ENCODE results near the gene APOL6. TPM values are rescaled to one million over a fixed set of nuclear protein-coding genes. Genes with fewer than 3 reads are reported as not detected.

APOL6 gene
- total and polyA plus RNA-seq, 2 donors (not counting 3 experiments of a cell fraction or from before 2014, with no cell fraction given) = 0.33 to 3.0 TPM

GRCh38 chr22:35628732-35629131 lies 19.5 kb upstream of the APOL6 start:
- Histone ChIP-seq H3K4me1 (ENCODE audit: control insufficient read depth, extremely low read depth, insufficient read depth, low read length) (peaks cover 8% of the 10 kb centered on the region), H2AFZ (ENCODE audit: low read depth, low read length) (no peak overlapping the region), H3K27me3 (ENCODE audit: control insufficient read depth in 2 of 2, insufficient read depth in 2 of 2, low read length in 2 of 2) (no peaks in the 10 kb centered on the region), H4K20me1 (replicated peaks; ENCODE audit: control insufficient read depth, extremely low read depth, insufficient read depth, low read length) (no peaks in the 10 kb centered on the region), H3K27ac (ENCODE audit: insufficient read depth, low read depth, low read length) (no peak overlapping the region), H3K4me3 (replicated peaks in 1 of 3; ENCODE audit: insufficient read depth in 1 of 3, low read depth in 1 of 3, low read length in 3 of 3) (no peak overlapping the region), H3K36me3 (ENCODE audit: control insufficient read depth in 2 of 2, extremely low read depth in 1 of 2, insufficient read depth in 2 of 2, low read length in 2 of 2) (no peaks in the 10 kb centered on the region), H3K4me2 (ENCODE audit: insufficient read depth, low read length) (no peak overlapping the region), H3K9me3 (replicated peaks; ENCODE audit: control insufficient read depth, insufficient read depth, low read length) (no peaks in the 10 kb centered on the region), H3K9ac (replicated peaks; ENCODE audit: extremely low read depth, insufficient read depth, low read length) (no peak overlapping the region), H3K79me2 (ENCODE audit: control insufficient read depth, insufficient read depth, low read length) (no peaks in the 10 kb centered on the region), H3K9me1 (replicated peaks; ENCODE audit: control insufficient read depth, extremely low read depth, insufficient read depth, low read length) (no peaks in the 10 kb centered on the region)
- no peak for DNase-seq (ENCODE audit: low read depth, low spot score)
- TF ChIP-seq POLR2A (IDR thresholded peaks at IDR 0.05; ENCODE audit: low read depth, low read length) = no peak
- no peak for TF ChIP-seq POLR2AphosphoS5 (IDR thresholded peaks at IDR 0.05; ENCODE audit: insufficient read depth, low read depth, low read length)
- TF ChIP-seq CTCF (IDR thresholded peaks at IDR 0.05; ENCODE audit: extremely low read depth in 1 of 2, insufficient read depth in 1 of 2, low read depth in 1 of 2, low read length in 2 of 2) = no peak
- TF ChIP-seq GATA2 (IDR thresholded peaks at IDR 0.05; ENCODE audit: insufficient read depth, insufficient read length, low read depth, low read length) = no peak
- TF ChIP-seq FOS (IDR thresholded peaks at IDR 0.05; ENCODE audit: borderline replicate concordance, insufficient read depth, low read length) = no peak
- TF ChIP-seq EZH2 (IDR thresholded peaks at IDR 0.05; ENCODE audit: borderline replicate concordance, low read depth, low read length, severe bottlenecking) = no peak
- no peak for TF ChIP-seq JUN (IDR thresholded peaks at IDR 0.05; ENCODE audit: borderline replicate concordance, insufficient read depth, insufficient read length, low read depth)
- no peak for TF ChIP-seq MYC (IDR thresholded peaks at IDR 0.05; ENCODE audit: low read depth, low read length)
- no peak for TF ChIP-seq MAX (IDR thresholded peaks at IDR 0.05; ENCODE audit: insufficient read depth, insufficient read length)
- FAIRE-seq = no peak
- dilution Hi-C loops (cut with MboI; ENCODE audit: extremely low pct_ligation_motif_present, low sequenced_read_pairs) = no loop called here
- BruUV-seq (replicated peaks) = no TSS peak
- POLR2A ChIA-PET = no interaction called here
- intact Hi-C loops (cut with micrococcal nuclease) = no loop called here
- CTCF ChIA-PET = interaction anchor here (1.4 kb wide), 1 partner anchor 496 kb away, joined by 6 read pairs; no protein-coding TSS in a partner anchor
